ENCODE data around the gene THADA. TPM values are rescaled to one million over a fixed set of nuclear protein-coding genes. Genes with fewer than 3 reads are reported as not detected.

Gene THADA
- total RNA-seq, 2 donors from 2014 or later = 41.1 to 54.3 TPM

- Histone ChIP-seq H3K27ac (peak overlapping the region; percentile 26 to 33), H3K9me3 (no peaks in the 10 kb centered on the region), H3K4me1 (replicated peaks) (peaks cover 5% of the 10 kb centered on the region), H3K27me3 (replicated peaks; ENCODE audit: insufficient read depth) (no peaks in the 10 kb centered on the region), H3K4me3 (no peak overlapping the region), H3K36me3 (no peaks in the 10 kb centered on the region)
- intact Hi-C loops (cut with DNase I) = loop anchor here (5.0 kb wide), 1 partner anchor 52 kb away; no protein-coding TSS in a partner anchor
- 19% methylated on average over 7 of the region's 7 CpGs for WGBS
- TF ChIP-seq POLR2AphosphoS5 (IDR thresholded peaks at IDR 0.05) (no peak), CTCF (IDR thresholded peaks at IDR 0.05) (no peak), POLR2A (IDR thresholded peaks at IDR 0.05) (no peak)
- no peak for DNase-seq (ENCODE audit: low spot score)
Measured at GRCh38 chr2:43464590-43464989, 131.2 kb downstream of the THADA start.

- intact Hi-C loops (cut with DNase I) = loop anchor here (5.0 kb wide), 1 partner anchor 51 kb away; no protein-coding TSS in a partner anchor
- H3K4me1 ChIP-seq (replicated peaks) = peaks cover 5% of the 10 kb centered on the region
- WGBS = 18% methylated on average over 4 of the region's 4 CpGs
- H3K36me3 ChIP-seq = no peaks in the 10 kb centered on the region
- TF ChIP-seq POLR2AphosphoS5 (IDR thresholded peaks at IDR 0.05) = peak; percentile 82
- no peak for TF ChIP-seq CTCF (IDR thresholded peaks at IDR 0.05)
- H3K27me3 ChIP-seq (replicated peaks; ENCODE audit: insufficient read depth) = no peaks in the 10 kb centered on the region
- peak overlapping the region; percentile 21 to 26 for H3K27ac ChIP-seq
- no peaks in the 10 kb centered on the region for H3K9me3 ChIP-seq
- H3K4me3 ChIP-seq = no peak overlapping the region
- DNase-seq (ENCODE audit: low spot score) = peak; percentile 71
Measured at GRCh38 chr2:43462866-43463641, 132.8 kb downstream of the THADA start.

GRCh38 chr2:43461453-43462073 is 134.3 kb downstream of the THADA start:
- no peaks in the 10 kb centered on the region for H3K27me3 ChIP-seq (replicated peaks; ENCODE audit: insufficient read depth)
- peaks cover 5% of the 10 kb centered on the region for H3K4me1 ChIP-seq (replicated peaks)
- intact Hi-C loops (cut with DNase I) = loop anchor here (5.0 kb wide), 1 partner anchor 49 kb away; no protein-coding TSS in a partner anchor
- no peak overlapping the region for H3K4me3 ChIP-seq
- WGBS = 48% methylated on average over 3 of the region's 3 CpGs
- DNase-seq (ENCODE audit: low spot score) = no peak
- TF ChIP-seq CTCF (IDR thresholded peaks at IDR 0.05) (no peak), POLR2AphosphoS5 (IDR thresholded peaks at IDR 0.05) (no peak), POLR2A (IDR thresholded peaks at IDR 0.05) (no peak)
- no peaks in the 10 kb centered on the region for H3K36me3 ChIP-seq
- H3K9me3 ChIP-seq = no peaks in the 10 kb centered on the region
- H3K27ac ChIP-seq = peak overlapping the region; percentile 20 to 26

- H3K4me3 ChIP-seq = no peak overlapping the region
- H3K27ac ChIP-seq = peak overlapping the region in 1 of 2 donors; percentile 16
- 58% methylated on average over 4 of the region's 4 CpGs for WGBS
- H3K27me3 ChIP-seq (replicated peaks; ENCODE audit: insufficient read depth) = no peaks in the 10 kb centered on the region
- no peak for DNase-seq (ENCODE audit: low spot score)
- peaks cover 5% of the 10 kb centered on the region for H3K4me1 ChIP-seq (replicated peaks)
- TF ChIP-seq CTCF (IDR thresholded peaks at IDR 0.05) (no peak), POLR2A (IDR thresholded peaks at IDR 0.05) (no peak), POLR2AphosphoS5 (IDR thresholded peaks at IDR 0.05) (no peak)
- H3K9me3 ChIP-seq = no peaks in the 10 kb centered on the region
- intact Hi-C loops (cut with DNase I) = loop anchor here (5.0 kb wide), 1 partner anchor 48 kb away; no protein-coding TSS in a partner anchor
- H3K36me3 ChIP-seq = no peaks in the 10 kb centered on the region
Measured at GRCh38 chr2:43460611-43461365, 135.1 kb downstream of the THADA start.
